Type B pancreatic cell (in vitro differentiated cells): ENCODE measurements around the gene TMEM63A. TPM values are rescaled to one million over a fixed set of nuclear protein-coding genes. Genes with fewer than 3 reads are reported as not detected.
"Not testable (repeated sequence)": the region's sequence is repeated elsewhere in the genome, so short reads cannot be mapped to it uniquely, and the experiment has no call there.

Experiments used
- DNase-seq: peaks from one replicate; pipeline ENCODE4 v3.0.0; 2021; ENCODE audit warnings: mixed read lengths; ENCODE audit not compliant: unreplicated experiment; ENCODE audit errors: extremely low spot score
- H3K27ac Mint-ChIP-seq: 2 replicates; pipeline ENCODE4 v1.8.0; 2021; ENCODE audit warnings: mild to moderate bottlenecking, mixed read lengths
- H3K27me3 Mint-ChIP-seq: 2 replicates; pipeline ENCODE4 v1.8.0; 2021; ENCODE audit warnings: mixed read lengths
- H3K36me3 Mint-ChIP-seq: 2 replicates; pipeline ENCODE4 v1.8.0; 2021; ENCODE audit warnings: mixed read lengths
- H3K4me1 Mint-ChIP-seq: one replicate; pipeline ENCODE4 v1.8.0; 2021; ENCODE audit warnings: mixed read lengths; ENCODE audit not compliant: unreplicated experiment
- H3K4me3 Mint-ChIP-seq: 2 replicates; pipeline ENCODE4 v1.8.0; 2021; ENCODE audit warnings: mild to moderate bottlenecking, mixed read lengths
- H3K9me3 Mint-ChIP-seq: 2 replicates; pipeline ENCODE4 v1.8.0; 2021; ENCODE audit warnings: mixed read lengths
- total RNA-seq: library from RNA; stranded (reverse); gene quantifications from 2 replicates; pipeline ENCODE4 v1.2.1, GENCODE V29; 2021; ENCODE audit warnings: low replicate concordance
- TF ChIP-seq, protein P1 (sequence below): fragments of 200-600 bp; sonication (generic); conservative IDR thresholded peaks from 2 replicates; pipeline ENCODE4 v1.5.0; 2021; ENCODE audit warnings: antibody characterized with exemption, mild to moderate bottlenecking

Gene TMEM63A
- total RNA-seq, 1 donor from 2014 or later, result 63.3 TPM

DNA sequence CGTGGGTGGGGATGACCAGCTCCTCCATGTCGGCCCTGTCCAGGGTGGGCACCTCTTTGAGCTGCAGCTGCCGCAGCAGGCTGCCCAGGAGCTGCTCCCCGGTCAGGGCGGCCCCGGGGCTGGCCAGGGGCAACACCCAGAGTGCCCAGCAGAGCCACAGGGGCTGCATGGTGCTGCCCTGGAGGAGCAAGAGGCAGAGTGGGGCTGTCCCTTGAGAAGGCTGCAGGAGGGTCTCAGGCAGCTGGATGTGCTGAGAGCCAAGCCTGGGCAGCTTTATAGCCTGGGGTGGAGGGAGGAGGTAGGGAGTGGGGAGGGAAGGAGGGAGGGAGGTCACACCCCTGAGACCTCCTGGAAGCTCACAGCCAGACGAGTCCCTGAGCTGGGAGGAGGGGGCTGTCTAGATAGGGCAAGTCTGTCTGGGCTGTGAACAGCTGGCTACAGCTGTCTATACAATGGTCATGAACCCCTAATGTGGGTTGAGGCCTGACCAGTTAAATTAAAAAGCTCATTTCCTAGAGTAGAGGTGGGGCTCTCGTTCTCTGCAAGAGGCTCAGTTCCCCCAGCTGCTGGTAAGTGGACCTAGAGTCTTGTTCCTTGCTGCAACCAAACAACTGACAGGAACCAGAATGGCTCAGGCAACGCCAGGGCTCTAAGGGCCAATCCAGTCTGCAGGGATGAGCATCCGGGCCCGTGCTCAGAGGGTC lies 6.9 kb upstream of the TMEM63A start, which contains the start of gene LEFTY1:
LEFTY1 (minus strand) TSS at position 249 of the 704 bp plus-strand sequence; CDS start at position 169, 80 bp downstream.
- peaks cover 12% of the 10 kb centered on the region for H3K27me3 Mint-ChIP-seq
- H3K4me1 Mint-ChIP-seq, result peaks cover 11% of the 10 kb centered on the region
- H3K9me3 Mint-ChIP-seq, result no peaks in the 10 kb centered on the region
- DNase-seq, result no peak
- TF ChIP-seq, protein P1, sequence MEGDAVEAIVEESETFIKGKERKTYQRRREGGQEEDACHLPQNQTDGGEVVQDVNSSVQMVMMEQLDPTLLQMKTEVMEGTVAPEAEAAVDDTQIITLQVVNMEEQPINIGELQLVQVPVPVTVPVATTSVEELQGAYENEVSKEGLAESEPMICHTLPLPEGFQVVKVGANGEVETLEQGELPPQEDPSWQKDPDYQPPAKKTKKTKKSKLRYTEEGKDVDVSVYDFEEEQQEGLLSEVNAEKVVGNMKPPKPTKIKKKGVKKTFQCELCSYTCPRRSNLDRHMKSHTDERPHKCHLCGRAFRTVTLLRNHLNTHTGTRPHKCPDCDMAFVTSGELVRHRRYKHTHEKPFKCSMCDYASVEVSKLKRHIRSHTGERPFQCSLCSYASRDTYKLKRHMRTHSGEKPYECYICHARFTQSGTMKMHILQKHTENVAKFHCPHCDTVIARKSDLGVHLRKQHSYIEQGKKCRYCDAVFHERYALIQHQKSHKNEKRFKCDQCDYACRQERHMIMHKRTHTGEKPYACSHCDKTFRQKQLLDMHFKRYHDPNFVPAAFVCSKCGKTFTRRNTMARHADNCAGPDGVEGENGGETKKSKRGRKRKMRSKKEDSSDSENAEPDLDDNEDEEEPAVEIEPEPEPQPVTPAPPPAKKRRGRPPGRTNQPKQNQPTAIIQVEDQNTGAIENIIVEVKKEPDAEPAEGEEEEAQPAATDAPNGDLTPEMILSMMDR, result no peak
- no peaks in the 10 kb centered on the region for H3K36me3 Mint-ChIP-seq
- no peak within 1 kb of the TSS for H3K27ac Mint-ChIP-seq
- H3K4me3 Mint-ChIP-seq, result no peak within 1 kb of the TSS

DNA sequence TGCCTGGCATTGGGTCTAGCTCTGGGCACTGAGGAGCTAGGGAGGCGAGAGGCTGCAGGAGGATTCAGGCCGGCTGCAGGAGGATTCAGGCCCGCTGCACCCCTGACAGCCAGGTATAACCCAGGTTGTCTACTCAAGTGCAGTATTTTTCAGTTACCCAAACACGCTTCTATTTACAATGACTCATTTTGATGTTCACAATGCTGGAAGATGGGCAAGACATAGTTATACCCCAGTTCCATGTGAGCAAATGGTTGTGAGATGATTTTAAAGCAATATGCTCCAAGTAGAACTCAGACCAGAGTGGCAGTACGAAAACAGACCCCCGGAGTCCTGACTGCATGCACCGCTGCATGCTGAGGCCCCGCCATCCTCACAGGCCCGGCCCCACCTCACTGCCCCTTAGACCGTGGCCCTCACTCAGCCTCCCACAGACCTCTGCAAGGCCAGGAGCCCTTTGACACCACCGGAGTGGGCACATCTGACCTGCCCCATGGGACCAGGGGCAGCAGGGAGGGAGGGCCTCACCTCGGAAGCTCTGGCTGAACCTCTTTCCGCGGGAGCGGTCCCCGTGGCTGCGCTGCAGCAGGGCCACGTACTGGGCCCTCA lies 6.2 kb upstream of the TMEM63A start:
- DNase-seq, result no peak

DNA sequence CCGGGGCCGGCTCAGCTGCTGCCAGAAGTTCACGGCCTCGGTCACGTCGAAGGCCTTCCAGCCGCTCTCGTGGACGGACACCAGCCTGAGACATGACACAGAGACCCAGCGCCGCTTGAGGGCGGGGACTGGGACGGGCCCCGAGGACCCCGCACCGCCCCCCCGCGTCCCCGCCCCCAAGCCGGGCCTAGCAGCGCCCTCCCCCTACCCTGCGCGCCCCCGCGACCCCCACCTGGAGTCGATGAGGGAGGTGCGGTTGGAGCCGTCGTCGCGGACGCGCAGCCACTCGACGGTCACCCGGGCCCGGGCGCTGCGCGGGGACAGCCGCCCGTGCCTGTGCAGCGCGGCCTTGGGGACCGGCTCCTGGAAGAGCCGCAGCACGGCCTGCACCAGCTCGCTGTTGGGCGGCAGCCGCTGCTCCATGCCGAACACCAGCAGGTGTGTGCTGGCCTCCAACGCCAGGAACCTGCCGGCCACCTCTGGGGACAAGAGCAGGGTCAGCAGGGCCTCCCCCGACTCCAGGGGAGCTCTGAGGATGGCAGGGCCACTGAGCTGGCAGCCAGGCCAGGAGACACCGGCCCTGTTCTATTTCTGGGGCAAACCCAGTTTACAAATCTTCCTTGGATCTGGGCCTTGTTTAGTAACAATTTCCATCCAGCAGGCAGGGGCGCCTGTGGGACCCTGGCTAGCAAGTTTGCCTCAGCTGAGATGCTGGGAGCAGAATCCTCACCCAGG lies 5.5 kb upstream of the TMEM63A start:
- H3K9me3 Mint-ChIP-seq, H3K36me3 Mint-ChIP-seq, H3K27ac Mint-ChIP-seq, DNase-seq, H3K4me3 Mint-ChIP-seq: not testable (repeated sequence)
- H3K4me1 Mint-ChIP-seq, result peaks cover 11% of the 10 kb centered on the region
- H3K27me3 Mint-ChIP-seq, result peaks cover 15% of the 10 kb centered on the region

More for the DNA sequence above, 6.2 kb upstream of the TMEM63A start:
- Mint-ChIP-seq H3K4me3 (no peak overlapping the region), H3K27ac (no peak overlapping the region), H3K36me3 (no peaks in the 10 kb centered on the region), H3K4me1 (peaks cover 11% of the 10 kb centered on the region), H3K27me3 (peaks cover 15% of the 10 kb centered on the region), H3K9me3 (no peaks in the 10 kb centered on the region)
- TF ChIP-seq, protein P1, result no peak

DNA sequence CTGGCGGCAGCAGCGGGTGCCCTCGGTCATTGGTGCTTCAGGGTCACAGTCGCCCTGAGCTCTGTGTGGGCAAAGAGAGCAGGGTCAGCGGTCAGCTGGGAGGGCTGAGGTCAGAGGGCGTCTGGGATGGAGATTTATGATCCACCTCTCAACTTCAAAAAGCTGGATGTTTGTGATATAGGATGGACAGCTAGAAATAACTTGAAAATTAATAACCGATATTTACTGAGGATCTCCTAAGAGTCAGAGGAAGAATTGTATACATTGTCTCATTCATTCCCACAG lies 4.8 kb upstream of the TMEM63A start:
- TF ChIP-seq, protein P1, result no peak
- peaks cover 15% of the 10 kb centered on the region for H3K27me3 Mint-ChIP-seq
- no peak overlapping the region for H3K27ac Mint-ChIP-seq
- no peak for DNase-seq
- no peaks in the 10 kb centered on the region for H3K9me3 Mint-ChIP-seq
- H3K36me3 Mint-ChIP-seq, result no peaks in the 10 kb centered on the region
- peaks cover 11% of the 10 kb centered on the region for H3K4me1 Mint-ChIP-seq
- no peak overlapping the region for H3K4me3 Mint-ChIP-seq

DNA sequence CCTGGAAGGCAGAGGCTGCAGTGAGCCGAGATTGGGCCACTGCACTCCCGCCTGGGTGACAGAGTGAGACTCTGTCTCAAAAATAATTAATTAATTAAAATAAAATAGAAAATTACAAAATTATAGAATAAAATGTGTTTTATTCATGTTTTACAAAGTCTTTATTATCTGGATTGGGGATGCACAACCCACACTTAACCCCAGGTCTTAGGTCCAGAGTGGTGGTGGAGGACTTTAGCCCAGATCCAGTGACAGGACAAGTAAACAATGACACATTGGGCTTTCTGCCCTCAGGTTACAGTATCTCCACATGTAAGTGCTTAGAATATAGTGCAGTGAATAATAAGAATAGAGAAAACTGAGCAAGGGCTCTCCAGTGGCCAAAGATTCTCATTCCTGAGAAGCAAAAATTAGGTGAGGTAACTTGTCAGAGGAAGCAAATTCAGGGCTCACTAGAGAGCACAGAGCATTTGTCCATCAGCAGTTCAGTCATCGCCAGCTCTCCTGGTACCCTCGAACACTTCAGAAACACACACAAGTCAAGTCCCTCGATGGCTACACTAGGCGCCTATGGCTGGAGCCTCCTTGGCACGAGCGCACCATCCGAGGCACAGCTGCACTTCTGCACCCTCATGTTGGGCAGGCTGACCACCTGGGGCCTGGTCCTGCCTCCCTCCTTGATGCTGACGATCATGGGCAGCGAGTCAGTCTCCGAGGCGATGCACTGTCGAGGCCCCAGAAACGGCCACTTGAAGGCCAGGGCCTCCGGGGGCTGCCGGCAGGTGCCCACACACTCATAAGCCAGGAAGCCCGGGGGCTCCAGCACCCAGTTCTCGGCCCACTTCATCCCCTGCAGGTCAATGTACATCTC lies 4.2 kb upstream of the TMEM63A start:
- peaks cover 11% of the 10 kb centered on the region for H3K4me1 Mint-ChIP-seq
- no peak for DNase-seq
- no peaks in the 10 kb centered on the region for H3K36me3 Mint-ChIP-seq
- no peak overlapping the region for H3K4me3 Mint-ChIP-seq
- H3K9me3 Mint-ChIP-seq, result no peaks in the 10 kb centered on the region
- H3K27me3 Mint-ChIP-seq, result peaks cover 15% of the 10 kb centered on the region
- TF ChIP-seq, protein P1, result no peak
- H3K27ac Mint-ChIP-seq, result no peak overlapping the region
